GM18861 (cell line): ENCODE measurements around the gene ZMYM4.

ENCODE experiments used
- ATAC-seq: cut with Tn5 transposase; IDR thresholded peaks from one replicate; pipeline ENCODE4 v1.9.1; 2021; ENCODE audit not compliant: unreplicated experiment

Gene ZMYM4

DNA sequence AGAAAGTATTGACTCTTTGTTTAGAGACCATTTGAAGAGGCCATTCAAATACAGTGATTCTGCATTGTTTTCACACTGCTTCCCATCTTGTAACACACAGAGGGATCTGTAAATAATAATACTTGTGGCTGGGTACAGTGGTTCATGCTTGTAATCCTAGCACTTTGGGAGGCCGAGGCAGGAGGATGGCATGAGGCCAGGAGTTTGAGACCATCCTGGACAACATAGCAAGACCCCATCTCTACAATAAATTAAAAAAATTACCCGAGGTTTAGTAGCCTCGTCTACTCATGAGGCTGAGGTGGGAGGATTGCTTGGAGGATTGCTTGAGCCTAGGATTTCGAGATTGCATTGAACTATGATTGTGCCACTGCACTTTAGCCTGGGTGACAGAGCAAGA, 5.7 kb downstream of the ZMYM4 start:
- no peak for ATAC-seq

DNA sequence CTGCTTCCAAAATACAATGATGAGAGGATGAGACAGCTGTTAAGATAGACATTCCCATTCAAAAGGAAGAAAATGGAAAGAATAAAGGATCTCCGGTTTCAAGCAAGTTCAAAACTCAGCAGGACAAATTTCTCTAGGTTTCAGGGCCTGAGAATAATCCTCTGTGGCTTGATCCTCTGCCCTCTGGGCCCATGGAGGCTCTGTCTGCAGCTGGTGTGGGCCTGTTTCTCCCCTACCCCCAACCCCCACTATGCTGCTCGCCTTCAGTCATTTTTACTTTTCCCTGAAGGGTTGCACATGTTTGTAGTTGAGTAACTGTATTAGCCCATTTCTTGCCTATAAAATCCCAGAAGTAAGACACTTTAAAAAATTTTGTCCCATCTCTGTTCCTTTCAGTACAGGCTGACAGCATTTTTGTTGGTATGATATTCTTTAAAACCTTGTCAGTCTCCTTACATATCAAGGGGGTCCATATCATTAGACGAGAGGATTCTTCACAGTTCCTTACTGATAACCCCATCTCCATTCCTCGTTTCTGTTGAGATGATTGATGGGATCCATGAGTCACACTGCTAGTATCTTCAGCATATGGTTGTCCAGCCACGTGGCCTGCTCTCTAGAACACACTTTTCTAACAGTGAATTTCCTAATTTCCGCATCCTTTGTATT, 10.5 kb downstream of the ZMYM4 start:
- no peak for ATAC-seq

DNA sequence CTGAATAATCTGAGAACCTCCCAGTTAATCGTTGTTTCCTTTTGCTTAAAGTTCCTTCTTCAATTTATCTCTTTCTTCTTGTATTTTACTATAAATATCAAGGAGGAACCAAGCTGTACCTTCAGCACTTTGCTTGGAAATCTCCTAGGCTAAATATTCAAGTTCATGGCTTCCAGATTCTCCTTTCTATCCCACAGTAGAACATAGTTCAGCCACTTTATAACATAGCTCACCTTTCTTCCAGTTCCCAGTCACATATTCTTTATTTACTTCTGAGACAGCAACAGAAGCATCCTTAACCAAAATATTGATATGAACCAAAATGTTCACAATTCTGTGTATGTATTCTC, 11.0 kb downstream of the ZMYM4 start:
- ATAC-seq: no peak

DNA sequence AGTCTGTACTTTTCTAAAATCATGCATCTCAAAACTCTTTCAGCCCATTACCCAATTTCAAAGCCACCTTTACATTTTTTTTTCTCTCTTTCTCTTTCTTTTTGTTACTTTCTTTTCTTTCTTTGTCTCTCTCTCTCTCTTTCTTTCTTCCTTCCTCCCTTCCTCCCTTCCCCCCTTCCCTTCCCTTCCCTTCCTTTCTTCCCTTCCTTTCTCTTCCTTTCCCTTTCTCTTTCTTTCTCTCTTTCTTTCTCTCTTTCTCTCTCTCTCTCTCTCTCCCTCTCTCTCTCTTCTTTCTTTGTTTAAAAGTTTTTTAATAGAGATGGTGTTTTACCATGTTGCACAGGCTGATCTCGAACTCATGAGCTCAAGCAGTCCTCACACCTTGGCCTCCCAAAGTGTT, 11.5 kb downstream of the ZMYM4 start:
- ATAC-seq: no peak

DNA sequence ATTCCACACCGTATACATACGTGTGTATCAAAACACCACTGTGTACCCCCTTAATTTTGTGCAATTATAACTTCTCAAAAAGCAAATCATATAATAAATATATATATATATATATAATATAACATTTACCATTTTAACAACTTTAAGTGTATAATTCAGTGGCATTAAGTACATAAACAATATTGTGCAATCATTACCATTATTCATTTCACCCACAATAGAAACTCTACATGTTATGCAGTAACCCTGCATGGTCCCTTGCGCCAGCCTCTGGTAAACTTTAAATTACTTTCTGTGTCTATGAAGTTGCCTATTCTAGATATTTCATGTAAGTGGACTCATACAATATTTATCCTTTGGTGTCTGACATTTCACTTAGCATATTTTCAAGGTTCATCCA, 13.1 kb downstream of the ZMYM4 start:
- no peak for ATAC-seq

DNA sequence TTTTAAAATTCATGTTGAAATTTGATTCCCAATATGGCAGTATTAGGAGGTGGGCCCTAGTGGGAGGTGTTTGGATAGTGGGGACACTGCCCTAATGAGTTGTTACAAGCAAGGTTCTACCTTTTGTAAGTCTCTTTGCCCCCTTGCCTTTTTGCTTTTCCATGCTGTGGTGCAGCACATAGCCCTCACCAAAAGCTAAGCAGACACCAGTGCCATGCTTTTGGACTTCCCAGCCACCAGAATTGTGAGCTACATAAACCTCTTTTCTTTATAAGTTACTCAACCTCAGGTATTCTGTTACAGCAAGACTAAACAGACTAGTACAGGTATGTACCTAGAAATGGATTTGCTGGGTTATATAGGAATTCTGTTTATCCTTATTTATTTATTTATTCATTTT, 13.7 kb downstream of the ZMYM4 start:
- no peak for ATAC-seq

DNA sequence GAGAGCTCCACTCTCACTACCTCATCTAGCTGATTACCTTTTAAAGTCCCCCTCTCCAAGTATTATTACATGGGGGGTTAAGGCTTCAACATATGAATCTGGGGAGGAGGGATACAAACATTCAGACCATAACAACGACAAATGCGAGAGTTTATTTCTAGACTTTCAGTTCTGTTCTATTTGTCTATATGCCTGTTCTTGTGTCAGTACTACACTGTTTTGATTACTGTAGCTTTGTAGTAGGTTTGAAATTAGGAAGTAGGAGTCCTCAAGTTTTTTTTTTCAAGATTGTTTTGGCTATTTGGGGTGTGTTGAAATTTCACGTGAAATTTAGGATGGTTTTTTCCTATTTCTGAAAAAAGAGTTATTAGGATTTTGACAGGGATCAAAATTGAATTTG, 16.3 kb downstream of the ZMYM4 start:
- no peak for ATAC-seq

DNA sequence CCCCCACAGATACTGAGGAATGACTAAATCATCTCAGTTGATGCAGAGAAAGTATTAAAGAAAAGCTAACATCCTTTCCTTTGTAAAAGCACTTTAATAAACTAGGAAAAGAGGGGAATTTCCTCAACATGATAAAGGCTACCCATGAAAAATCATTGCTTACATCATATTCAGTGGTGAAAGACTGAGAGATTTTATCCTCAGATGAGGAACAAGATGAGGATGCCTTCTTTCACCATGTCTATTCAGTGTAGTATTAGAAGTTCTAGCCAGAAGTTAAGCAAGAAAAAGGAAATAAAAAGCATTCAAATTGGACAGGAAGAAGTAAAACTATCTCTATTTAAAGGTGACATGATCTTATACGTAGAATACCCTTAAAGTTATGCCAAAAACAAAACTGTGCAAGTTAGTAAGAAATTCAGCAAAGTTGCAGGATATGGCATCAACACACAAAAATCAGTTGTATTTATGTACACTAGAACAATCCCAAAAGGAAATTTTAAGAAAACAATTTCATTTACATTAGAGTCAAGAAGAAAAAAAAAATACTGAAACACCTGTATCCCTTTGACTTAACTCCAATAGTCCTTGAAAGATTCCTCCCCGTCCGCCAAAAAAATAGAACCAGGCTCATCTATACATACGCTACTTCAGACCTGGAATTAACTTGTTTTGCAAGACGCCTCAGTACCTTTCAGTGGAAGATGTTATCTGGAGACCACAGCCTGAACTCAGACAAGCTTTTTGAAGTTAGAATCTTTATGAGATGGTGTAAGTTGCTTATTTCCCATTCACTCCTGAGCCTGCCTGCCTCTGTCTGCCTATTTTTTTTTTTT, 17.5 kb downstream of the ZMYM4 start:
- no peak for ATAC-seq

DNA sequence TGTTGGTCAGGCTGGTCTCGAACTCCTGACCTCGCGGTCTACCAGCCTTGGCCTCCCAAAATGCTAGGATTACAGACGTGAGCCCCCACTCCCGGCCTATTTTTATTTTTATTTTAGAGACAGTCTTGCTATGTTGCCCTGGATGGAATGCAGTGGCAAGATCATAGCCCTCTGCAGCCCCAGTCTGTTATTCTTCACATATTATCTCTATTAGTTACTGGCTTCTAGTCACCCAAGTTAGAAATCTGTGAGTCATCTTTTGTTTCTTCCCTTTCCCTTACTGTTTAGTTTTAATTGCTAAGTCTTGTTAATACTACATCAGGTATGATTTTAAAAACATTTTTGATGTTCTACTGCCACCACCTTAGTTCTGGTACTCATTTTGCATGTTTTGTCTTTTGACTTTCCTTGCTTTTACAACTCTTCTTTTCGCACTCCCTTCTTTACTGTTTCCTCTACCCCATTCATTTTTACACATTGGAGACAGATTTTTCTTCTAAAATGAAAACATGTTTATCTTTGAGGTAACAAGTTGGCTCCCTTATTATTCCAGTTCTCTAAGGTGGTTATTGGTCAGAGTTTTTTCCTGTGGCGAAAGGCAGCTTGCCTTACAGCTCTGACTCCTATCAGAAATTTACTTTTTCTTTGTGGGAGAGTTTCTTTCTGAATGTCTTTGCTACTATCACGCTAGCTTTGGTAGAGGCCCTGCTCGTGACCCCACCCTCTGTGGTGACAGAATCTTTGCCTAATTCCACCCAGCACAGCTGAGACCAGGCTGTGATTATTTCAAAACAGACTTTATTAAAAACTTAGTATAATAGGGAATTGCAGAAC, 19.5 kb downstream of the ZMYM4 start:
- ATAC-seq: no peak

DNA sequence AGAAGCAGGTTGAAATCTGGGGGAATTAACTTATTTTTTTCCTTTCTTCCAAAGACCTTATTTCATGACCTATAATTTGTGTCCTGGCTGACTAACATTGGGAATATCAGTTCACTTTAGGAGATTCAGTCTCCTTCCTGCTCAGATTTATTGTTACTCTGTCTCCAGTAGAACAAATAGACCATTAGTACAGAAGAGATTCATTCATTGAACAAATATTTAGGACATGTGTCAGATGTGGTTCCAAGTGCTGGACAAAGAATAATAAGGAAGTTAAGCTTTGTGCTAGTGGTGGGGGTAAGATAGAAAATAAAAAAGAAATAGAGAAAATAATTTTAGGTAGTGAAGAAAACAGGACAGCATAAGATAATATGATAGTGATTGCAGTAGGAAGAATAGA, 20.3 kb downstream of the ZMYM4 start:
- ATAC-seq: no peak

DNA sequence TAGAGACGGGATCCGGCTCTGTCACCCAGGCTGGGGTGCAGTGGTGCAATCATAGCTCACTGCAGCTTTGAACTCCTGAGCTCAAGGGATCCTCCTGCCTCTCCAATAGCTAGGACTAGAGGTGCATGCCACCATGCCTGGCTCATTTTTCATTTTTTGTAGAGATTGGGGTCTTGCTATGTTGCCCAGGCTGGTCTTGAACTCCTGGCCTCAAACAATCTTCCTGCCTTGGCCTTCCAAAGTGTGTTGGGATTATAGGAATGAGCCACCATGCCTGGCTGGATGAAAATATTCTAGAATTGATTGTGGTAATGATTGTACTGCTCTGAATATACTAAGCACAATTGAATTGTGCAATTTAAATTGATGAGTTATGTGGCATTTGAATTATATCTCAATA, 21.9 kb downstream of the ZMYM4 start:
- ATAC-seq: no peak

DNA sequence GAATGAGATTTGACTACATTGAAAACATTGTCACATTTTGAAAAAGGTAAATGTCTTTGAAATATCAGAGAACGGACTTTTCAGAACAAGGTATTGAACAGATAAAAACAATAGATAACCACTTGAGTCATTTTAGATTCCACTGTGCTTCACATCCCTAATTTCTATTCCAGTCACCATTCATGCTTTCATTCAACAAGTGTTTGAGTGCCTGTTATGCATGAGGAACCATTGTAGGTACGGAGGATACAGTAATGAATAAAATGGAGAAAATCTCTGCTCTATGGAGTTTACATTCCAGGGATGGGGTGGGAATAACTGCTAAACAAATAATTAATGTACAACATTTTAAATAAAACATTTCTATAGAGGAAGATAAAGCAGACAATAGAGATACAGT, 26.3 kb downstream of the ZMYM4 start:
- ATAC-seq: no peak

DNA sequence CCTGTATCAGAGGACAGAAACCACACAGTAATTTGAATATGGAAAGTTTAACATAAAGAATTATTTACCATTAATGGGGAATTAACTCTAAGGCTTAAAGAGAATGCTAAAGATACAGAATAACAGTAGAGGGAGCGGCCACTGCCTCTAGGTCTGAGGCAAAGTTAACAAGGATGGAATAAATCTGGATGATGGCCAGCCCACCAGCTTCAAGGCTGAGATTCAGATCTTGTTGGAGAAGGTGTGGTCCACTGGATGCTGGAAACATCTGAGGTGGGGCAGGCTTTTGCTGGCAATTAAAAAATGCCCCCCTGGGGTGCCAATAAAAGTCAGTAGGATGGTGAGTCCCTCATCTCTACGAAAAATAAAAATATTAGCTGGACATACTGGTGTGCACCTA, 29.4 kb downstream of the ZMYM4 start:
- no peak for ATAC-seq

DNA sequence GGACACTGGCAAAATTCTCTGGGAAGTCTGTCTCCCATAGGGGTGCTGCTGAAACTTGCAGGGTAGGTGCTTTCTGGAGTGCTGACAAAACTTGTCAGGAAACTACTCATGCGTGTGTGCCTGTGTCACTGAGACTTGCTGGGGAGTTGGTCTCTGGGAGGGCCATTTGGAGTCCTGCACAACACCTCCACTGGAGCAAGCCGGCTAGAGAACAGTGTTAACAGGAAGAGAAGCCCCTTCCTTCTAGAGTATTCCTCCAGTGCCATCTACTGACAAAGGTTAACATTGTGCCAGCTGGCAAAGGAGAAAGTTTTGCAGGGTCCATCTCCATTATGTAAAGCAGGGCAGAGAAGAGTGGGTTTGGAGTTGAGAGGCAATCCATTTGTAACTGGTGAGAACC, 30.0 kb downstream of the ZMYM4 start:
- no peak for ATAC-seq

DNA sequence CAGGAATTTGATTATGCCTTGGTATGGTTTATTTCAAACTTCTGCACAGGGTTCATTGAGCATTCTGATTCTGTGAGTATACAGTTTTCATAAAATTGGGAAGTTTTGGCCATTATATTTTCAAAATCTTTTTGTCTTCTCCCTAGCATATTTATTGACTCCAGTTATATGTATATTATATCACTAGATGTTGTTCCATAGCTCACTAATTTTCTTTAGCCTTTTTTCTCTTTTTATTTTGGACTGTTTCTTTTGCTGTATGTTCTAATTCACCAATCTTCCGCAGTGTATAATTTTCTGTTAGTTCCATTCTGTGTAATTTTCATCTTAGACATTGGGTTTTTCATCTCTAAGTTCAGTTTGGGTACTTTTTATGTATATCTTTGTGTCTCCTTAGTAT, 31.9 kb downstream of the ZMYM4 start:
- no peak for ATAC-seq

DNA sequence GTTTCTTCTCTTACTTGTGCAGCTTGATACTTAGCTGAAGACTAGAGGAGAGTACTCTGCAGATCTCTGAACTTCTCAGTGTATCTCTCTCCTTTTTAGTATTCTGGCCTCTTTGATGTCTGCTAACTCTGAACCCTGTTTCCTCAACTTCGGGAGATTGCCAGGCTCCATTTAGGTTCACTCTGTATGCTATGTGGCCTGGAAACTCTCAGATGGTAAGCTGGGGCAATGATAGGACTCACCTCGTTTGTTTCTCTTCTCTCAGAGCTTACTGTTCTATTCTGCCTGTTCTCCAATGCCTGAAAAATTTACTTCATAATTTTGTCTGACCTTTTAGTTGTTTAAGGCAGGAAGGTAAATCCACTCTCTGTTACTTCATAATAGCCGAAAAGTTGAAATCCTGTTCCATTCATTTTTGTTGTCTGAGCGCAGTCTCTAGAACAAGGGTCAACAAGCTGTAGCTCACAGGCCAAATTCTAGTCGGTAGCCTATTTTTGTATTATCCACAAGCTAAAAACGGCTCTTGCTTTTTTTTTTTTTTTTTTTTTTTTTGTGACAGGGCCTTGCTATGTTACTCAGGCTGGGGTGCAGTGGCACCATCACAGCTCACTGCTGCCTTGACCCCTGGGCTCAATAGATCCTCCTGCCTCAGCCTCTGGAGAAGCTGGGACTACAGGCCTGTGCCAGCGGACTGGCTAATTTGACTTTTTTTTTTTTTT, 33.3 kb downstream of the ZMYM4 start:
- no peak for ATAC-seq

DNA sequence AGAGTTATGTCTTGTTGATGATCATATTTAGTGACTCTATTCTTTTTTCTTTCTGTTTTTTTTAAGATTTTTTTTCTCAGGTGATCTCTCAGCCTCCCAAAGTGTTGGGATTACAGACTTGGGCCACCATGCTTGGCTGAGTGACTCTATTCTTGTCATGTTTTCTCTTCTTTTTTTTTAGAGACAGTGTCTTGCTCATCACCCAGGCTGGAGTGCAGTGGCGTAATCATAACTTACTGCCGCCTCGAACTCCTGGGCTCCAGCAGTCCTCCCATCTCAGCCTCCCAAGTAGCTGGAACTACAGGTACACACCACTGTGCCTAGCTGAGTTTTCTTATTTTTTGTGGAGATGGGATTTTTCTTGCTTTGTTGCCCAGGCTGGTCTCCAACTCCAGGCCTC, 36.9 kb downstream of the ZMYM4 start:
- no peak for ATAC-seq

DNA sequence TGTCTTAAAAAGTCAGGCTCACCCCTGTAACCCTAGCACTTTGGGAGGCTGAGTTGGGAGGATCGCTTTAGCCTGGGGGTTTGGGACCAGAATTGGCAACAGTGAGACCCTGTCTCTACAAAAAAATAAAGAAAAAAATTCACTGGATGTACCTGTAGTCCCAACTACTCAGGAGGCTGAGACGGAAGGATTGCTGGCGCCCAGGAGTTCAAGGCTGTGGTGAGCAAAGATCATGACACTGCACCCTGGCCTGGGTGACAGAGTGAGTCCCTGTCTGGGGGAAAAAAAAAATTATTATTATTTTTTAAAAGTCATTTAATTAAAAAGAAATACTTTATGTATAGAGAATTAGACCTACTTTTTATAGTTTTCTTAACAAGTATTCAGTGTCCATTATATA, 47.1 kb downstream of the ZMYM4 start:
- no peak for ATAC-seq

DNA sequence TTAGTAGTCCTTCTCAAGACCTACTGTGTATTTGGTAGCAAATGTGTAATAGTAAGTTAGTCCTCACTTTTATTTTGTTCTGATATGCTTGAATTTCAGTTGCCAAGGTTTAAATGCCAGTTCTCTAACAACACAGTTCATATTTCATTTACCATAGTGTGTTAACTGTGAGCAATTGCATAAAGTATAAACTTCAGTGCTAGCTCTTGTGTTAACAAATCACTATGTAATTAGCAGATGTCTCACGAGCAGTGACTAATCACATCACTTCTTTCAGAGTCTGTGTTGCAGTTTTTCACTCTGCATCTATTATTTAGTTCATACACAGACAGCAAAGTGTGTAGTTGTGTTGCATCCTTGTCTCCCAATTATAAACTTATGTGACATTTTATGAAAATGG, 47.8 kb downstream of the ZMYM4 start:
- no peak for ATAC-seq

DNA sequence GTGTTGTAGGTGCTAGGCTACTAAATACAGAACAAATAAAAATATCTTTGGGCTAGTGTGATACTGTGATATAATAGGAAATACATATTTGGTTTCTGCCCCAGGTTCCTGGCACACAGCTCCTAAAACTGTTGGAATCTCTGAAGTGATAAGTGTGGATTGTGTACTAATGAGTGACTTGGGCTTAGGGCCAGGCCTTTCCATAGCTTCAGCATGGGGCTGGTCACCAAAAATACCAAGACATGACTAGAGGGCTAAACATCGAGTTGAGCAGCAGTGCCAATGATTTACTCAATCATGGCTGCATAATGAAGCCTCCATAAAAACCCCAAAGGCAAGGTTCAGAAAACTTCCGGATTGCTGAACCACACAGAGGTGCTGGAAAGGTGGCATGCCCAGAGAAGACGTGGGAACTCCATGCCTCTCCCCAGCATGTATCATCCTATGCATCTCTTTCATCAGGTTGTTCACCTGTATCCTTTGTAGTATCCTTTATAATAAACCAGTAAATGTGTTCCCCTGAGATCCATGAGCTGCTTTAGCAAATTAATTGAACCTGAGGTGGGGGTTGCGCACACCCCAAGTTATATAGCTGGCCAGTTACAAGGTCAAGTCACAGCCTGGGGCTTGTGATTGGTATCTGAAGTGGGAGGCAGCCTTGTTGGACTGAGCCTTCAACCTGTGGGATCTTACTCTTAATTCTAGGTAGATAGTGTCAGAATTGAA, 51.6 kb downstream of the ZMYM4 start:
- ATAC-seq: no peak

DNA sequence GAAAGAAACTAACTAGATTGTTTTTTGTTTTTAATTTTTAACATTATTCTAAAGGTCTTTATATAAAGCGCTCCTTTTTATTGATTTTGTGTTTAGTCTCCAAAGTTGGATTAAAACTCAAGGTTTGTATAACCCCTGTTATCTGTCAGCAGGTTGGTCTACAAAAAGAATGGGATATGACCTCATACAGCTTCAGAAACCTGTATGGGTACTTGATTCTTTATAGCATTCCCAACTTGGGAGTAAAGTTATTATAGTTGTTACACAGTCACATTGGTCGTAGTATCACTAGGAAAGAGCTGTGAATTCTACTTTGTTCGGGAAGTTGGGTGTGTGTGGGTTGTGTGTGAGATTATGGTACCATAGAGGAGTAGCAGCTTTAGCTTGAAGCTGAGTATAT, 52.4 kb downstream of the ZMYM4 start:
- ATAC-seq: no peak
